ENCODE measurements around the gene GPRC5A. TPM values are rescaled to one million over a fixed set of nuclear protein-coding genes. Genes with fewer than 3 reads are reported as not detected.

GPRC5A gene
- polyA plus RNA-seq, 1 experiment = 118 TPM

GRCh38 chr12:12907552-12907951 lies 16.2 kb downstream of the GPRC5A start:
- H3K4me3 ChIP-seq (ENCODE audit: low read depth, low read length) = no peak overlapping the region
- no peak for DNase-seq (ENCODE audit: low read depth, low spot score)
- H3K9me3 ChIP-seq (ENCODE audit: control insufficient read depth, insufficient read depth, low read length) = no peaks in the 10 kb centered on the region
- H3K27me3 ChIP-seq (ENCODE audit: control insufficient read depth, insufficient read depth, low read length) = no peaks in the 10 kb centered on the region
- TF ChIP-seq CTCF (IDR thresholded peaks at IDR 0.05; ENCODE audit: low read depth, low read length) = no peak
- ChIA-PET POLR2A (no interaction called here), CTCF (interaction anchor here (0.7 to 1.8 kb wide), 4 partner anchors 9 to 305 kb away, joined by 3 to 5 read pairs (median 4); no protein-coding TSS in a partner anchor)
- no peak overlapping the region for H3K27ac ChIP-seq (ENCODE audit: low read depth, low read length)

- no peak for DNase-seq (ENCODE audit: low read depth, low spot score)
- ChIA-PET POLR2A (no interaction called here), CTCF (interaction anchor here (0.5 to 1.8 kb wide), 7 partner anchors 8 to 348 kb away, joined by 3 to 6 read pairs (median 4); no protein-coding TSS in a partner anchor)
- no peak for TF ChIP-seq CTCF (IDR thresholded peaks at IDR 0.05; ENCODE audit: low read depth, low read length)
- no peak overlapping the region for H3K4me3 ChIP-seq (ENCODE audit: low read depth, low read length)
- no peak overlapping the region for H3K27ac ChIP-seq (ENCODE audit: low read depth, low read length)
- no peaks in the 10 kb centered on the region for H3K9me3 ChIP-seq (ENCODE audit: control insufficient read depth, insufficient read depth, low read length)
- H3K27me3 ChIP-seq (ENCODE audit: control insufficient read depth, insufficient read depth, low read length) = no peaks in the 10 kb centered on the region
Observed at GRCh38 chr12:12908252-12908651, 16.9 kb downstream of the GPRC5A start.

- DNase-seq (ENCODE audit: low read depth, low spot score) = no peak
- TF ChIP-seq CTCF (IDR thresholded peaks at IDR 0.05; ENCODE audit: low read depth, low read length) = no peak
- Histone ChIP-seq H3K4me3 (ENCODE audit: low read depth, low read length) (no peak overlapping the region), H3K27ac (ENCODE audit: low read depth, low read length) (no peak overlapping the region), H3K27me3 (ENCODE audit: control insufficient read depth, insufficient read depth, low read length) (no peaks in the 10 kb centered on the region), H3K9me3 (ENCODE audit: control insufficient read depth, insufficient read depth, low read length) (no peaks in the 10 kb centered on the region)
- ChIA-PET CTCF (interaction anchor here (0.7 to 1.4 kb wide), 3 partner anchors 72 to 347 kb away, joined by 3 to 4 read pairs (median 3); no protein-coding TSS in a partner anchor), POLR2A (no interaction called here)
Observed at GRCh38 chr12:12908711-12909110, 17.3 kb downstream of the GPRC5A start.

- CTCF ChIA-PET = interaction anchor here (1.1 kb wide), 1 partner anchor 347 kb away, joined by 3 read pairs; no protein-coding TSS in a partner anchor
- DNase-seq (ENCODE audit: low read depth, low spot score) = no peak
- no peak overlapping the region for H3K4me3 ChIP-seq (ENCODE audit: low read depth, low read length)
- H3K9me3 ChIP-seq (ENCODE audit: control insufficient read depth, insufficient read depth, low read length) = no peaks in the 10 kb centered on the region
- POLR2A ChIA-PET = interaction anchor here (0.6 kb wide), 1 partner anchor 72 kb away, joined by 3 read pairs; no protein-coding TSS in a partner anchor
- peak overlapping the region; percentile 11 for H3K27ac ChIP-seq (ENCODE audit: low read depth, low read length)
- no peak for TF ChIP-seq CTCF (IDR thresholded peaks at IDR 0.05; ENCODE audit: low read depth, low read length)
- H3K27me3 ChIP-seq (ENCODE audit: control insufficient read depth, insufficient read depth, low read length) = no peaks in the 10 kb centered on the region
Observed at GRCh38 chr12:12909228-12909994, 18.0 kb downstream of the GPRC5A start.

- DNase-seq (ENCODE audit: low read depth, low spot score) = no peak
- CTCF ChIA-PET = interaction anchor here (1.3 kb wide), 1 partner anchor 121 kb away, joined by 4 read pairs; no protein-coding TSS in a partner anchor
- no peaks in the 10 kb centered on the region for H3K27me3 ChIP-seq (ENCODE audit: control insufficient read depth, insufficient read depth, low read length)
- H3K4me3 ChIP-seq (ENCODE audit: low read depth, low read length) = no peak overlapping the region
- TF ChIP-seq CTCF (IDR thresholded peaks at IDR 0.05; ENCODE audit: low read depth, low read length) = no peak
- POLR2A ChIA-PET = interaction anchor here (0.6 kb wide), 2 partner anchors 66 to 72 kb away, joined by 3 to 8 read pairs; no protein-coding TSS in a partner anchor
- H3K9me3 ChIP-seq (ENCODE audit: control insufficient read depth, insufficient read depth, low read length) = no peaks in the 10 kb centered on the region
- H3K27ac ChIP-seq (ENCODE audit: low read depth, low read length) = peak overlapping the region; percentile 52
Observed at GRCh38 chr12:12909995-12910420, 18.6 kb downstream of the GPRC5A start.
